GM23248 (cell line): ENCODE measurements around the gene SHANK2.

ENCODE experiments used
- EZH2 ChIP-seq: fragments of 200-600 bp; sonication (generic); IDR thresholded peaks from 2 replicates; pipeline ENCODE4 v1.6.1; 2018; ENCODE audit warnings: antibody characterized with exemption, mild to moderate bottlenecking; ENCODE audit not compliant: insufficient read depth, poor library complexity, severe bottlenecking
- EZH2phosphoT487 ChIP-seq: fragments of 200-600 bp; sonication (generic); IDR thresholded peaks from 2 replicates; pipeline ENCODE4 v1.6.1; 2018; ENCODE audit warnings: antibody characterized with exemption, moderate library complexity, mild to moderate bottlenecking, low read depth; ENCODE audit not compliant: insufficient read depth

GRCh38 chr11:71209656-71210055, 42.7 kb downstream of the SHANK2 start:
- TF ChIP-seq EZH2 (no peak), EZH2phosphoT487 (no peak)
